Measurements from ENCODE around the gene FREY1.

The FREY1 gene

GRCh38 chr11:45906965-45907611 is at the start of gene FREY1:
Gene FREY1 (minus strand): TSS chr11:45907271. CDS start chr11:45907245, 26 bp downstream.
- Histone ChIP-seq H3K9me2 (replicated peaks; ENCODE audit: low read depth, low read length) (no peaks in the 10 kb centered on the region), H3K9ac (ENCODE audit: low read depth, low read length, poor library complexity, severe bottlenecking) (peak within 1 kb of the TSS; percentile 27), H3K36me3 (ENCODE audit: insufficient read depth, low read length) (peaks cover 5% of the 10 kb centered on the region; the same call in 1 of the 2 replicates), H3K79me2 (ENCODE audit: insufficient read depth, low read length) (no peaks in the 10 kb centered on the region), H3K27me3 (ENCODE audit: insufficient read depth, low read length, poor library complexity, severe bottlenecking) (no peaks in the 10 kb centered on the region), H4K20me1 (ENCODE audit: insufficient read depth, low read length, poor library complexity, severe bottlenecking) (no peaks in the 10 kb centered on the region), H3F3A (ENCODE audit: low read depth) (no peaks in the 10 kb centered on the region), H3K4me2 (ENCODE audit: low read depth, low read length, poor library complexity, severe bottlenecking) (no peak within 1 kb of the TSS), H3K4me1 (ENCODE audit: insufficient read depth, low read length, poor library complexity, severe bottlenecking) (peaks cover 15% of the 10 kb centered on the region), H3K9me3 (ENCODE audit: insufficient read depth, low read depth, low read length) (no peaks in the 10 kb centered on the region), H2AFZ (ENCODE audit: low read length) (no peak within 1 kb of the TSS), H3K4me3 (ENCODE audit: low read length, poor library complexity, severe bottlenecking) (no peak within 1 kb of the TSS)
- TF ChIP-seq CTCF (conservative IDR thresholded peaks at IDR 0.05; ENCODE audit: low read length) (no peak), EZH2phosphoT487 (IDR thresholded peaks at IDR 0.05; ENCODE audit: borderline replicate concordance) (no peak)

- Histone ChIP-seq H3K4me3 (ENCODE audit: low read length, poor library complexity, severe bottlenecking) (no peak overlapping the region), H2AFZ (ENCODE audit: low read length) (no peak overlapping the region), H3K9ac (ENCODE audit: low read depth, low read length, poor library complexity, severe bottlenecking) (no peak overlapping the region), H3K4me2 (ENCODE audit: low read depth, low read length, poor library complexity, severe bottlenecking) (no peak overlapping the region), H3K9me3 (ENCODE audit: insufficient read depth, low read depth, low read length) (no peaks in the 10 kb centered on the region), H3K36me3 (ENCODE audit: insufficient read depth, low read length) (peaks cover 79% of the 10 kb centered on the region; the same call in 1 of the 2 replicates), H3F3A (ENCODE audit: low read depth) (no peaks in the 10 kb centered on the region), H3K9me2 (replicated peaks; ENCODE audit: low read depth, low read length) (no peaks in the 10 kb centered on the region), H3K4me1 (ENCODE audit: insufficient read depth, low read length, poor library complexity, severe bottlenecking) (no peaks in the 10 kb centered on the region), H4K20me1 (ENCODE audit: insufficient read depth, low read length, poor library complexity, severe bottlenecking) (no peaks in the 10 kb centered on the region), H3K27me3 (ENCODE audit: insufficient read depth, low read length, poor library complexity, severe bottlenecking) (no peaks in the 10 kb centered on the region), H3K79me2 (ENCODE audit: insufficient read depth, low read length) (no peaks in the 10 kb centered on the region)
- TF ChIP-seq CTCF (conservative IDR thresholded peaks at IDR 0.05; ENCODE audit: low read length), result no peak
- no peak for TF ChIP-seq EZH2phosphoT487 (IDR thresholded peaks at IDR 0.05; ENCODE audit: borderline replicate concordance)
Observed at GRCh38 chr11:45949992-45950407, 42.9 kb upstream of the FREY1 start.

- H4K20me1 ChIP-seq (ENCODE audit: insufficient read depth, low read length, poor library complexity, severe bottlenecking), result no peaks in the 10 kb centered on the region
- H3K4me2 ChIP-seq (ENCODE audit: low read depth, low read length, poor library complexity, severe bottlenecking), result no peak overlapping the region
- H3K79me2 ChIP-seq (ENCODE audit: insufficient read depth, low read length), result no peaks in the 10 kb centered on the region
- H3K36me3 ChIP-seq (ENCODE audit: insufficient read depth, low read length), result peaks cover 82% of the 10 kb centered on the region; the same call in 1 of the 2 replicates
- H3K9me2 ChIP-seq (replicated peaks; ENCODE audit: low read depth, low read length), result no peaks in the 10 kb centered on the region
- no peak overlapping the region for H3K4me3 ChIP-seq (ENCODE audit: low read length, poor library complexity, severe bottlenecking)
- no peaks in the 10 kb centered on the region for H3K9me3 ChIP-seq (ENCODE audit: insufficient read depth, low read depth, low read length)
- H3K9ac ChIP-seq (ENCODE audit: low read depth, low read length, poor library complexity, severe bottlenecking), result no peak overlapping the region
- no peak for TF ChIP-seq CTCF (conservative IDR thresholded peaks at IDR 0.05; ENCODE audit: low read length)
- TF ChIP-seq EZH2phosphoT487 (IDR thresholded peaks at IDR 0.05; ENCODE audit: borderline replicate concordance), result no peak
- no peaks in the 10 kb centered on the region for H3K4me1 ChIP-seq (ENCODE audit: insufficient read depth, low read length, poor library complexity, severe bottlenecking)
- H3F3A ChIP-seq (ENCODE audit: low read depth), result no peaks in the 10 kb centered on the region
- no peaks in the 10 kb centered on the region for H3K27me3 ChIP-seq (ENCODE audit: insufficient read depth, low read length, poor library complexity, severe bottlenecking)
- no peak overlapping the region for H2AFZ ChIP-seq (ENCODE audit: low read length)
Observed at GRCh38 chr11:45948356-45948755, 41.3 kb upstream of the FREY1 start.

Measured in Loucy (cell line).